Trophoblast cell (in vitro differentiated cells and primary cell): Measurements from ENCODE around the gene MSANTD4.
A peak's percentile ranks its signal among the peaks of the same experiment; 100 is the strongest.

Experiments
- DNase-seq, 2 donors: peaks; one replicate each; pipeline ENCODE4 v3.0.0-alpha.2; 2016
- H2AFZ ChIP-seq: 2 replicates; pipeline ENCODE4 v1.6.1; 2013; ENCODE audit warnings: low read length, moderate library complexity, mild to moderate bottlenecking; ENCODE audit not compliant: insufficient read depth, poor library complexity
- H2AK5ac ChIP-seq: 2 replicates; pipeline ENCODE4 v1.6.1; 2013; ENCODE audit warnings: mild to moderate bottlenecking, low read length
- H2BK120ac ChIP-seq: 2 replicates; pipeline ENCODE4 v1.6.1; 2013; ENCODE audit warnings: low read length, mild to moderate bottlenecking, moderate library complexity; ENCODE audit not compliant: insufficient read depth, poor library complexity
- H2BK12ac ChIP-seq: 2 replicates; pipeline ENCODE4 v1.6.1; 2013; ENCODE audit warnings: mild to moderate bottlenecking, low read length, moderate library complexity
- H2BK5ac ChIP-seq: 2 replicates; pipeline ENCODE4 v1.6.1; 2013; ENCODE audit warnings: low read length, low read depth, moderate library complexity, mild to moderate bottlenecking; ENCODE audit not compliant: poor library complexity
- H3K14ac ChIP-seq: 2 replicates; pipeline ENCODE4 v1.6.1; 2013; ENCODE audit warnings: mild to moderate bottlenecking, low read length
- H3K18ac ChIP-seq: 2 replicates; pipeline ENCODE4 v1.6.1; 2013; ENCODE audit warnings: mild to moderate bottlenecking, low read length
- H3K23ac ChIP-seq: 2 replicates; pipeline ENCODE4 v1.6.1; 2013; ENCODE audit warnings: low read length
- H3K27ac ChIP-seq: 2 replicates; pipeline ENCODE4 v1.5.1; 2013; ENCODE audit warnings: low read depth, mild to moderate bottlenecking, inconsistent platforms, low read length, moderate library complexity
- H3K27me3 ChIP-seq: 2 replicates; pipeline ENCODE4 v1.6.1; 2013; ENCODE audit warnings: inconsistent platforms, mild to moderate bottlenecking, low read length, moderate library complexity; ENCODE audit not compliant: insufficient read depth
- H3K36me3 ChIP-seq, 2 experiments: 1 replicate in 1 of 2; 2 replicates in 1 of 2; pipeline ENCODE4 v1.6.1; 2013; ENCODE audit warnings: low read length in 2 of 2, mild to moderate bottlenecking in 2 of 2, moderate library complexity in 1 of 2; ENCODE audit not compliant: insufficient read depth in 2 of 2, control insufficient read depth in 1 of 2
- H3K4ac ChIP-seq: 2 replicates; pipeline ENCODE4 v1.6.1; 2013; ENCODE audit warnings: low read depth, mild to moderate bottlenecking, low read length, moderate library complexity
- H3K4me1 ChIP-seq, 2 experiments: 1 replicate in 1 of 2; 2 replicates in 1 of 2; pipeline ENCODE4 v1.6.1; 2013; ENCODE audit warnings: low read length in 2 of 2, mild to moderate bottlenecking in 2 of 2, moderate library complexity in 1 of 2; ENCODE audit not compliant: insufficient read depth in 2 of 2, control insufficient read depth in 1 of 2
- H3K4me2 ChIP-seq: 2 replicates; pipeline ENCODE4 v1.6.1; 2013; ENCODE audit warnings: inconsistent platforms, mild to moderate bottlenecking, low read length, moderate library complexity
- H3K4me3 ChIP-seq: 2 replicates; pipeline ENCODE4 v1.5.1; 2013; ENCODE audit warnings: mild to moderate bottlenecking, low read depth, low read length, inconsistent platforms
- H3K79me1 ChIP-seq: one replicate; pipeline ENCODE4 v1.6.1; 2013; ENCODE audit warnings: low read length
- H3K79me2 ChIP-seq: 2 replicates; pipeline ENCODE4 v1.6.1; 2013; ENCODE audit warnings: low read length, mild to moderate bottlenecking; ENCODE audit not compliant: control insufficient read depth, insufficient read depth, poor library complexity
- H3K9ac ChIP-seq: 2 replicates; pipeline ENCODE4 v1.6.1; 2013; ENCODE audit warnings: mild to moderate bottlenecking, low read length
- H3K9me3 ChIP-seq: 2 replicates; pipeline ENCODE4 v1.6.1; 2013; ENCODE audit warnings: low read depth, mild to moderate bottlenecking, control low read depth, inconsistent platforms, low read length; ENCODE audit not compliant: insufficient read depth
- H4K12ac ChIP-seq: 2 replicates; pipeline ENCODE4 v1.6.1; 2013; ENCODE audit warnings: low read depth, mild to moderate bottlenecking, low read length, moderate library complexity
- H4K8ac ChIP-seq: 2 replicates; pipeline ENCODE4 v1.6.1; 2013; ENCODE audit warnings: low read depth, mild to moderate bottlenecking, low read length, moderate library complexity
- H4K91ac ChIP-seq: one replicate; pipeline ENCODE4 v1.6.1; 2013; ENCODE audit warnings: low read depth, mild to moderate bottlenecking, low read length, moderate library complexity
- WGBS: extraction: QIAGEN DNeasy Blood & Tissue Kit; methylation state at CpG from one replicate; pipeline ENCODE4 v1.1.7; 2013; ENCODE audit warnings: missing lambda C conversion rate; ENCODE audit not compliant: insufficient read length, insufficient coverage; ENCODE audit errors: extremely low coverage; 5-methylcytosine and 5-hydroxymethylcytosine counted together

MSANTD4 gene

DNA sequence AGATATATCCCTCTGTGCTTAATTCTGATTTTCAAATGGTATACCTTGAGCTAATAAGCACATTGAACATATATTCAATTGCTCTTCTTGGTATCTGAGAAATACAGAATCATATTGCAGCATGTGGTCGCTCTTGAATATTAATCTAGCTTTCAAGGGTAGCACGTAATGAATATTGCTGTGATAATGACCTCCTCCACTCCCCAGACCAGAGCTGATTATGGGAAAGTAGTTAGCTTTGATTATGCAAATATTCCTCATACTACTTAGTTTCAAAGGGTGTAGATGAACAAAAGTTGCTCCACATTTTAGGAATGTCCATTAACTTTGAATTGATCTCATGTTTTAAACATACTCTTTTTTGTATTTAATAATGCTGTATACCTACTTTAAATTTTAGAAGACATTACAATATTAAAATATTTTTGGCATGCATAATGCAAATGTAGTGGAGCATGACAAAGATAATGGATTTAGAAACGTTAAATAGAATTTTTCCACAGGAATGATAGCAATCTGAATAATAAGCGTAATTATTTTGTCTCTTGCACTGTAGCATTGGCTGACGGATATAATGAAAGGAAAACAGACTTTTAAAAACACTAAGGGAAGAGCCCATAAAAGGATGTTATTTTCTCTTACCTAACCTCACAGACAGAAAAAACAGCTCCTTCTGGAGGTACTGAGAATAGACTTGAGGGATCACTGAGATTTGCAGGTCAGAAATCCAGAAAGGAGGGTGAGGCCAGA is 27.9 kb upstream of the MSANTD4 start:
- no peak overlapping the region for H2BK120ac ChIP-seq
- H3K4ac ChIP-seq, result no peak overlapping the region
- no peak overlapping the region for H3K18ac ChIP-seq
- no peak overlapping the region for H3K27ac ChIP-seq
- H4K8ac ChIP-seq, result no peak overlapping the region
- DNase-seq, result peak in 1 of 2 donors; percentile 12
- H3K23ac ChIP-seq, result no peak overlapping the region
- no peak overlapping the region for H4K91ac ChIP-seq
- H2AK5ac ChIP-seq, result no peak overlapping the region
- H3K27me3 ChIP-seq, result no peaks in the 10 kb centered on the region
- WGBS, result no CpG with 5 or more reads among the region's 5 CpGs
- H3K9me3 ChIP-seq, result no peaks in the 10 kb centered on the region
- no peak overlapping the region for H2AFZ ChIP-seq
- H2BK5ac ChIP-seq, result no peak overlapping the region
- H3K79me1 ChIP-seq, result no peaks in the 10 kb centered on the region
- H3K14ac ChIP-seq, result no peak overlapping the region
- H3K4me1 ChIP-seq, result no peaks in the 10 kb centered on the region
- no peaks in the 10 kb centered on the region for H3K36me3 ChIP-seq
- no peak overlapping the region for H3K4me2 ChIP-seq
- no peak overlapping the region for H2BK12ac ChIP-seq
- H3K9ac ChIP-seq, result no peak overlapping the region
- no peak overlapping the region for H4K12ac ChIP-seq
- H3K4me3 ChIP-seq, result no peak overlapping the region
- H3K79me2 ChIP-seq, result no peaks in the 10 kb centered on the region

DNA sequence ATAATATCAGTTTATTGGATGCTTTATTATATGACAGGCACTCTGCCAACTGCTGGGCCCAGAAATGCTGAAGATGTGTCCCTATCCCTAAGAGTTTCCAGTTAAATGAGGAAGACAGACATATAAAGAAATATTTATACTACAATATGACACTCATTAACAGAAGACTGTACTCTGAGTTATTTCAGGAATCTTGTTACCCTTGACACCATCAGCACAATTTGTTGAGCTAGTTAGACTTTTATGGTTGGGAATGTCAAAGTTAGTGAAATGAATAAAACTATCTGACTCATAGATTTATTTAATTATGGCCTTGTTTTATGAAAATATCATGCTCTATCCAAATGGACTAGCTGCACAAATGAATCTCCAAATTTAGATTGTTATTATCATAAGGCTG is 25.6 kb upstream of the MSANTD4 start:
- Histone ChIP-seq H3K4me3 (no peak overlapping the region), H3K9me3 (no peaks in the 10 kb centered on the region), H2BK120ac (no peak overlapping the region), H4K8ac (no peak overlapping the region), H3K14ac (no peak overlapping the region), H2AFZ (no peak overlapping the region), H2BK12ac (no peak overlapping the region), H3K4me1 (no peaks in the 10 kb centered on the region), H3K18ac (no peak overlapping the region), H3K4me2 (no peak overlapping the region), H2BK5ac (no peak overlapping the region), H3K27ac (no peak overlapping the region), H3K36me3 (no peaks in the 10 kb centered on the region), H3K23ac (no peak overlapping the region), H3K79me1 (no peaks in the 10 kb centered on the region), H3K27me3 (no peaks in the 10 kb centered on the region), H3K9ac (no peak overlapping the region), H2AK5ac (no peak overlapping the region), H3K79me2 (no peaks in the 10 kb centered on the region), H4K12ac (no peak overlapping the region), H4K91ac (no peak overlapping the region), H3K4ac (no peak overlapping the region)
- DNase-seq, result no peak

DNA sequence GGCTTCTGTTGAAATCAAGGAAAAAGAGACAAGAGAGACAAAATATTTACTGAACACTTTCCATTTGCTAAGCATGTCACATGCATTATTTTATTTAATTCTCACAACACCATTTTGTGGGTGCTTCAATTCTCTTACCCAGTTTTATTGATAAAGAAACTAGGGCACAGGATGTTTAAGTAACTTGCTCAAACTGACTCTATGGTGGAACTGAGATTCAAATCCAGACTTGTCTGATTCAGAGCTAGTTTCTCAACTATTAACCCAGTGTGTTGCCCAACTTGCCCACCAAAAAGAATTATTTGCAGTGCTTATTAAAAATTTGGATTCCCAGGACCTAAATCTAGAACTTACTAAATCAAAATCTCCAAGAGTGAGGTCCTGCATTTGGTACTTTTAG is 21.5 kb upstream of the MSANTD4 start:
- Histone ChIP-seq H4K12ac (no peak overlapping the region), H3K14ac (no peak overlapping the region), H3K27ac (no peak overlapping the region), H3K4me3 (no peak overlapping the region), H3K79me2 (no peaks in the 10 kb centered on the region), H3K27me3 (no peaks in the 10 kb centered on the region), H2AK5ac (no peak overlapping the region), H4K91ac (no peak overlapping the region), H2BK5ac (no peak overlapping the region), H2BK120ac (no peak overlapping the region), H2BK12ac (no peak overlapping the region), H3K9me3 (no peaks in the 10 kb centered on the region), H3K4me2 (no peak overlapping the region), H3K9ac (no peak overlapping the region), H3K79me1 (no peaks in the 10 kb centered on the region), H3K4ac (no peak overlapping the region), H3K18ac (no peak overlapping the region), H2AFZ (no peak overlapping the region), H3K4me1 (no peaks in the 10 kb centered on the region), H4K8ac (no peak overlapping the region), H3K23ac (no peak overlapping the region), H3K36me3 (no peaks in the 10 kb centered on the region)
- DNase-seq, result no peak

DNA sequence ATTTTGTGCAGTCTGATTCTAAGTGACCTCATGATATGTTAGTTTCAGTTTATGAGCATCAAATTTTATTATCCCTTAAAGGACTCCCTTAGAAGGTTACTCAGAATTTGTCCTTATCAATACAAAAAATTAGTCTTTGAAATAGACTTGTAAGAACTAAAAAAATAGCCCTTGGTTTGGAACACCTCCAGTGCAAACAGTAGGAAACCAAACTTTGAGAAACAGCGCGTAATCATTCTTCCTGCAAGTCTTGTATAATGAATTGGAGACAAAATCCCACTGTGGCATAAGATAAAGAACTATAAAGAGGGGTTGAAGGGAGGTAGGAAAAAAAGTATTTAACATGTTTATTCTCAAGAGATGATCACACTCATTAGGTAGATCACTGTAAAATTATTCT is 10.8 kb upstream of the MSANTD4 start:
- no peaks in the 10 kb centered on the region for H3K4me1 ChIP-seq
- no peak overlapping the region for H2BK120ac ChIP-seq
- DNase-seq, result no peak
- no peak overlapping the region for H2AFZ ChIP-seq
- no peak overlapping the region for H3K14ac ChIP-seq
- H3K4me3 ChIP-seq, result no peak overlapping the region
- no peak overlapping the region for H4K91ac ChIP-seq
- H3K23ac ChIP-seq, result no peak overlapping the region
- WGBS, result no CpG with 5 or more reads among the region's 2 CpGs
- no peak overlapping the region for H3K27ac ChIP-seq
- H3K4me2 ChIP-seq, result no peak overlapping the region
- no peak overlapping the region for H3K4ac ChIP-seq
- H3K9me3 ChIP-seq, result no peaks in the 10 kb centered on the region
- H3K27me3 ChIP-seq, result no peaks in the 10 kb centered on the region
- H4K12ac ChIP-seq, result no peak overlapping the region
- no peak overlapping the region for H3K9ac ChIP-seq
- H2BK12ac ChIP-seq, result no peak overlapping the region
- no peak overlapping the region for H3K18ac ChIP-seq
- no peaks in the 10 kb centered on the region for H3K79me1 ChIP-seq
- no peaks in the 10 kb centered on the region for H3K79me2 ChIP-seq
- no peak overlapping the region for H2BK5ac ChIP-seq
- H3K36me3 ChIP-seq, result no peaks in the 10 kb centered on the region
- no peak overlapping the region for H2AK5ac ChIP-seq
- H4K8ac ChIP-seq, result no peak overlapping the region
